Loucy (cell line): ENCODE results near the gene NCK1.

Source experiments
- CTCF ChIP-seq: fragments of 200-600 bp; sonication (generic); conservative IDR thresholded peaks from 2 replicates; pipeline ENCODE4 v1.5.1; 2014; ENCODE audit warnings: mild to moderate bottlenecking, antibody characterized with exemption, low read length
- EZH2phosphoT487 ChIP-seq: fragments of 200-600 bp; IDR thresholded peaks from 2 replicates; pipeline ENCODE4 v1.6.1; 2018; ENCODE audit warnings: antibody characterized with exemption, mild to moderate bottlenecking, moderate library complexity, borderline replicate concordance

DNA sequence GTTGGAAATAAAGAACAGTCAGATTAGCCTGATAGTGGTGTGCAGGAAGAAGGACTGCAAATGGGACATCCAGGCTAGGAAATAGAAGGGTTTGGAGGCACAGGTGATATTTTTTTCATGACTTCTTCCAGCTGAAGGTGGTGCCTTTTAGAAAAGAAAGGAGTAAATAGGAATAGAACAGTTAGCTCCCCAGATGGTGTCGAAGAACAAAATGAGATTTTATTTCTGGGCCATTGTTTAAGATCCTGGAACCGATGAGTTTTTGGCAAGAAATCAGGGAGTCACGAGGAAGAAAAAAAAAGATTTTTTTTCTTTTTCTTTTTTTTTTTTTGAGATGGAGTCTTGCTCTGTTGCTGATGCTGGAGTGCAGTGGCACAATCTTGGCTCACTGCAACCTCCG lies 9.8 kb upstream of the NCK1 start:
- TF ChIP-seq CTCF = no peak
- TF ChIP-seq EZH2phosphoT487 = no peak
